ENCODE data around the gene FCRL6.

GRCh38 chr1:159832309-159832708 is 30.1 kb downstream of the FCRL6 start:
- no peak for TF ChIP-seq REST (tag by site-specific recombination; IDR thresholded peaks at IDR 0.05)
- TF ChIP-seq KLF7 (tag by site-specific recombination; IDR thresholded peaks at IDR 0.05; ENCODE audit: borderline replicate concordance) = no peak
- no peak for TF ChIP-seq ZNF280C (tag by site-specific recombination; IDR thresholded peaks at IDR 0.05)
- no peak for TF ChIP-seq CTCF (tag by site-specific recombination; IDR thresholded peaks at IDR 0.05)
- TF ChIP-seq ZNF501 (tag by site-specific recombination; IDR thresholded peaks at IDR 0.05) = no peak
- no peak for TF ChIP-seq ATF2 (tag by site-specific recombination; IDR thresholded peaks at IDR 0.05; ENCODE audit: low read depth)
- no peak for TF ChIP-seq ZNF362 (tag by site-specific recombination; IDR thresholded peaks at IDR 0.05)
- TF ChIP-seq PRDM10 (tag by site-specific recombination; IDR thresholded peaks at IDR 0.05) = no peak
- TF ChIP-seq ZNF112 (tag by site-specific recombination; IDR thresholded peaks at IDR 0.05) = no peak
- TF ChIP-seq ZNF596 (tag by site-specific recombination; IDR thresholded peaks at IDR 0.05) = no peak
- TF ChIP-seq ZNF302 (tag by site-specific recombination; IDR thresholded peaks at IDR 0.05; ENCODE audit: low read depth) = no peak
- TF ChIP-seq ZNF221 (tag by site-specific recombination; IDR thresholded peaks at IDR 0.05; ENCODE audit: borderline replicate concordance) = no peak
- TF ChIP-seq MEIS1 (CRISPR knock-in tag; IDR thresholded peaks at IDR 0.05; ENCODE audit: borderline replicate concordance) = no peak
- TF ChIP-seq ZNF747 (tag by site-specific recombination; IDR thresholded peaks at IDR 0.05) = no peak

Measured in HEK293 (cell line).